GM19438 (cell line): ENCODE data around the gene GALNT15.

Experiments
- ATAC-seq: cut with Tn5 transposase; IDR thresholded peaks from one replicate; pipeline ENCODE4 v1.9.1; 2021; ENCODE audit warnings: low read depth; ENCODE audit not compliant: unreplicated experiment

The GALNT15 gene

GRCh38 chr3:16249886-16250285 is 75.4 kb downstream of the GALNT15 start:
- no peak for ATAC-seq

DNA sequence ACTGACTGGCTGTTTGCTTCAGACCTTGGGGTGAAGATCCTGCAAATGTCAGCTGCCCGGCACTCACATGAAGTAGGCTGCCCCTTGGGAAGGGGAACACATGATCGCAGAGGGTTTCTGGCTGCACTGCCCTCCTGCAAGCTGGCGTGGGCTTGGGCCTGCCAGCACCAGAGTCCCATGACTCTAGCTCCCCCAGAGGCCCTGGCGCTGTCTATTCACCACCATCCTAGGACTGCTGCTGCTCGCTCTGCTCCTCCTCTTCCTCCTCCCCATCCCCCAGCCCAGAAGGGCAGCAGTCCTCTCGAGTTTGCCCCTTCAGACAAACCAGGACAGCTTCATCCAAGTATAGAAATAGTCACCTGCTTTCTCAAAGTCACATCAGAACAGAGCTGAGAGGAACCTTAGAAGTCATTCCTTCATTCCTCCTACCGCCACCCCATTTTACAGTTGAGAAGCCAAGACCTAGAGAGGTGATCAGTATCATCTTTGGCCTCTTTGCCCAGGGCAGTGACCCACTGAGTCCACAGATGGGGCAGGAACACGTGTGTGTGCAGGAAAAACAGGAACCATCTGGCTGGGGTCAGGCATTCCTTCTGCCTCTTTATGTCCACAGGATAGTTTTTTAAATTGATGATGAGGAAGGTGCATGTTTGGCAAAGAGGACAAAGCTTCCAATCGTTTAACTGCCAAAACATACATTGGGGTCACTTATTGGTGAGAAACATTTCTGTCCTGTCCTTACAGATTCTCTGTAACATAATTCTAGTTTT is 77.0 kb downstream of the GALNT15 start:
- ATAC-seq, result no peak

- ATAC-seq, result no peak
Measured at GRCh38 chr3:16252243-16252978, 77.9 kb downstream of the GALNT15 start.

DNA sequence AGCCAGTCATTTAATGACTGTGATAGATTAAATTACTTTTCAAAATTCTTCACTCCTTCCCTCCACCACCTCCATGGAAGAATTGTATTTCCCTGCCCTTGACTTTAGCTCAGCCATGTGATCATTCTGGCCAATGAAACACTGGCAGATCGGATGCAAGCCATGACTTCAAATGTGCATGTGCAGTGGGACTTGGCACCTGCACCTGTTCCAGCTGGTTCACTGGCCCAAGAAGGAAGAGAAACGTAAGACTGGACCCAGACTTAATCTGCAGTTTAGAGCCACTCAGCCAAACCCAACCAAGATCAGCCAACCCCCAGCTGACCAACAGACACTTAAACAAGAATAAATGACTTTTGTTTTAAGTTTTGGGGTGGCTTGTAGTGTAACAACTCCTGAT is 78.5 kb downstream of the GALNT15 start:
- no peak for ATAC-seq

- no peak for ATAC-seq
Measured at GRCh38 chr3:16253601-16254000, 79.1 kb downstream of the GALNT15 start.

GRCh38 chr3:16254916-16255315 is 80.4 kb downstream of the GALNT15 start:
- ATAC-seq, result no peak

- ATAC-seq, result no peak
Measured at GRCh38 chr3:16255326-16255725, 80.8 kb downstream of the GALNT15 start.

- ATAC-seq, result no peak
Measured at GRCh38 chr3:16255726-16256125, 81.2 kb downstream of the GALNT15 start.

DNA sequence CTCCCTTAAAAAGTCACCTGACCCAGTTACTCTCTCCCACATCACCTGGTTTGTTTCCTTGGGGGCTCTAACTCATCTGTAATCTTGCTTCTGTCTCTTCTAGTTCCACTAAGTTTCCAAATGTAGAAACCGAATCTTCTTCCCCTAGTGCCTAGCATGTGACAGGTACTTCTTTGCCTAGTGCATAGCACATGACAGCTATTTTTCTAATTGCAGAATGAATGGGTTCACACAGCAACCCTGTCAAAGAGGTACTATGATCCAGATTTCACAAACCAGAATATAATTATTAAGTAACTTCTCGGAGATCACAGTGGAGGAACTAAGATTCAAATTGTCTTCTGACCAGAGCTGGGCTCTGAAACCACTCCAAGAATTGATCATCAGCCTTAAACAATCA is 82.8 kb downstream of the GALNT15 start:
- no peak for ATAC-seq

- no peak for ATAC-seq
Measured at GRCh38 chr3:16258177-16258576, 83.7 kb downstream of the GALNT15 start.

GRCh38 chr3:16258866-16259265 is 84.4 kb downstream of the GALNT15 start:
- ATAC-seq, result no peak

DNA sequence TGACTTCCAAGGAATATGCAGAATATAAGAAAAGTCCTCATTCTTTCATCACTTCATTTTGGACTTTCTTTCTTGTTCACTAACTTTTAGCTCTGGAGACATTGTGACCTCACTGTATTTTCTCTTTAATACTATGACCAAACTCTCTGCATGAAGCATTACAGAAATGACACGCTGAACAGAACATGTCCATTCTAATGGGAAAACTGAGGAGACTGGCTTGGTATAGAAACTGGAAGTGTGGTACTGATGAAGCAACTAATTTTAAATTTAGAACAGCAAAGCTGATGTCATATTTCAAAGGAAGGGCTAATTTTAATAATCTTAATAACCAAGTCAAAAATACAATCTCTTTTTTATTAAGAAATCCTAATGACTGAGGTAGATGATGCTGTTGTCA is 85.6 kb downstream of the GALNT15 start:
- no peak for ATAC-seq

DNA sequence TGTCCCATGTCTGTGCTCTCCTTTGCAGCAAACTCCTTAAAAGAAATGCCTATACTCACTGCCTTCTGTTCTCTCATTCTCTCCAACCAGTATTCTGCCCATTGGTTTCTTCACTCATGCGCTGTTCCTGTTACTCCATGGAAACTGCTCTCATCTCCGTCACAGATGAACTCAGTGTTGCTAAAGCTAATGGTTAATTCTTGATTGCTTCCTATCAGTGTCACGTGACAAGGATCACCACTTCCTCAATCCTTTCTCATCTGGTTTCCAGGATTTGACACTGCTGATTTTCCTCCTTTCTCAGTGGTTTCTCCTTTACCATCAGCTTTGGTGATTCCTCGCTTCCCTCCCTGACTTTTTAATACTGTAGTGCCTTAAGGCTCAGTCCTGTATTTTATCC is 87.7 kb downstream of the GALNT15 start:
- no peak for ATAC-seq

DNA sequence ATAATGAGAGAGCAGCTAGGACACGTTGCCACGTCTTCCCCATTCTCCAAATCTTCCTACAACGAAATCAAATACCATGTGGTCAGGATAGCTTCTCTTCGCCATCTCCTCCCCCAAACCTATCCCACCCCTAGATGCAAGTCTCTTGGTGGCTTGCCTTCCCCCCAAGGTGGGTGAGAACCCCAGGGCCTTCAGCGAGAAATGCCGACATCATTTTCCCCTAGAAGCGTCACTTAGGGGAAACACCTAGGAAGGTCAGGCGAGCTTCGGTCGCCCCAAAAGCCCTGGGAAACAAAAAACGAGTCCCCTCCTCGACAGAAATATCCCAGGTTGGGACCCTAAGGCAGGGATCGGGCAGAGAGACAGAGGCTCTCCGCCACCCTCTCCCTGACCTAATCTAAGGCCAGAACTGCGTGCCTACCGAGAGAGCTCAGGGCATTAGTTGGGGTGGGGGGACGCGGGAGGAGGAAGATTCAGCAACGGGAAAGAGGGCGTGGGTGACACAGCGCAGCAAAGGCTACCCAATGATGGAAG is 89.8 kb downstream of the GALNT15 start:
- no peak for ATAC-seq

DNA sequence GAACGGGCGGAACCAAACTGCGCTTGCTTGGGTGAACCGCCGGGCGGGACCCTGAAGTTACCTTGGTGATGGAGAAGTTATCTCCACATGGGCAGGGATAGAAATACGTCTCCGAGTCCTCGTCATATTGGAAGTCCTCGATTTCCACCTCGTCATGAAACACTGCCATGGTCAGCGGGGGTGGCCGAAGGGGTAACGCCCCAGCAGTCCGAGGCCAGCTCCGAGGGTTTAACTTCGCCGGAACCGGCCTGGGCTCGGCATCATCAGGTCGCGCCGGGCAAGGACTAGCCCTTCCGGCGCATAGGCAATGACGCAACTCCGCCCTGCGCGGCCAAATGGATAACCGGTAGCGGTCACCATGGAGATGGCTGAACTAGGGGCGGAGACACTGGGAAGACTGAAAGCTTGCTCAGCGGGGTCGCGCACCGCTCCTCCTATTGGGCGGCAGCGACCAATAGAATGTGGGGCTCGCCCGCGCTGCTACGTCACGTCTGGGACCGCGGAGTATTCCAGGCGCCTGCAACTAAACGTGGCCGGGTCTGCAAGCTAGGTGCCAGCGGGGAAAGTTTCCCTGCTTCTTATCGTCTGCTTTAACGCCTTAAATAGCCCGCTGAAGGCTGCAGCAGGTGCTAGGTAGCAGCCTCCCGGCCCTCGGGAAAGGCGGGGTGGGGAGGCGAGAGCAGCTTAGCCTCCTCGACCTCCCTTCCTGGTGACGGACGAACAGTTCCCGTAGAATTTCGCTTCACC is 90.4 kb downstream of the GALNT15 start, which contains the start of the genes DPH3 and OXNAD1:
Gene DPH3, minus strand, starts transcription at position 236 of the 747 bp plus-strand sequence. Its CDS starts 67 bp downstream, at position 169.
Gene OXNAD1, plus strand, starts transcription at position 505 of the 747 bp plus-strand sequence. CDS start 5,741 bp downstream, outside the sequence.
- peak; percentile 99 for ATAC-seq

GRCh38 chr3:16265455-16265786 is 90.9 kb downstream of the GALNT15 start:
- no peak for ATAC-seq

GRCh38 chr3:16266714-16267113 is 92.2 kb downstream of the GALNT15 start:
- no peak for ATAC-seq

- ATAC-seq, result no peak
Measured at GRCh38 chr3:16270855-16271254, 96.4 kb downstream of the GALNT15 start.

GRCh38 chr3:16272588-16272987 is 98.1 kb downstream of the GALNT15 start:
- ATAC-seq, result no peak

DNA sequence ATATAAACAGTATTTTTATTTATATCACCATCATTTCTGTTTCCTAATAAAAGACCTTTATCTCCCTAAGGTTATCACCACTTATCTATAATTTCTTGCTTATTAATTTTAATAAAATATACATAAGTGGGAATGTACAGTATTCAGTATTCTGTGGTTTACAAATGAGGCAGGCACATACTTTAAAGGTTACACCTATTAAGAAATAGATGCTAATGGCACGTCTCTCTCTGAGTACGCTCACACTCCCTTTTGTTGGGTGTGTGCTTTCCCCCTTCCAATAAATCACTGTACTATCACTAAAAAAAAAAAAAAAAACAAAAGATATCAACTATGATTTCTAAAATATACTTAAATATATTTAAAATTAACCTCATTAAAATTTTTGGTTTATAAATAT is 99.4 kb downstream of the GALNT15 start:
- ATAC-seq, result no peak

GRCh38 chr3:16277471-16277870 is 103.0 kb downstream of the GALNT15 start:
- ATAC-seq, result no peak
